K562 (cell line): ENCODE data around the gene MUC15. TPM values are rescaled to one million over a fixed set of nuclear protein-coding genes. Genes with fewer than 3 reads are reported as not detected.

Source experiments
- ATAC-seq: fragments of 200-7000 bp; cut with Tn5 transposase; 3 replicates; pipeline ENCODE4 v1.9.1; 2020; ENCODE audit warnings: moderate library complexity
- BruUV-seq: library from RNA; stranded (reverse); fragments of 400-500 nt; replicated peaks from 2 replicates; lab custom pipeline; 2021; lab: Mats Ljungman, UMichigan
- CTCF ChIA-PET: fragments of 300-600 bp; formaldehyde crosslinking; extraction: SDS; loops from one replicate; lab custom pipeline; 2021; ENCODE audit warnings: low intra/inter-chr PET ratio; lab: Yijun Ruan, JAX
- POLR2A ChIA-PET: fragments of 300-600, 350-650 bp; sonication (Branson Sonifier 250); formaldehyde crosslinking; extraction: SDS; loops from one replicate; lab custom pipeline; 2021; ENCODE audit warnings: antibody characterized with exemption, inconsistent platforms; lab: Yijun Ruan, JAX
- DNase-seq, 4 experiments: peaks; one replicate each; pipeline versions ENCODE4 v3.0.0 to v3.0.0-alpha.2; 2011 to 2018; ENCODE audit warnings: low spot score in 3 of 4, mixed read lengths in 3 of 4; ENCODE audit errors: extremely low read depth in 1 of 4
- FAIRE-seq: peaks from 2 replicates; lab custom pipeline; 2011; peaks lifted over from hg19 to GRCh38; lab: Jason Lieb, UNC
- H2AFZ ChIP-seq: 2 replicates; pipeline ENCODE4 v1.6.0; 2011; ENCODE audit warnings: low read depth, low read length, control low read depth, inconsistent platforms
- H3K27ac ChIP-seq: fragments of 200-600 bp; 3 replicates; pipeline ENCODE4 v1.8.0; 2011; ENCODE audit warnings: low read depth, mild to moderate bottlenecking, control low read depth, inconsistent platforms, low read length, moderate library complexity, mixed read lengths; ENCODE audit errors: extremely low read depth
- H3K27me3 ChIP-seq, 2 experiments: fragments of 300-600 bp in 1 of 2; 2 replicates in 1 of 2; 3 replicates in 1 of 2; pipeline versions ENCODE4 v1.6.0 to v1.8.0; 2011; ENCODE audit warnings: inconsistent platforms in 2 of 2, low read length in 2 of 2, mild to moderate bottlenecking in 1 of 2, mixed read lengths in 1 of 2, moderate library complexity in 1 of 2; ENCODE audit not compliant: control insufficient read depth in 2 of 2, insufficient read depth in 2 of 2
- H3K36me3 ChIP-seq: fragments of 300-600 bp; 3 replicates; pipeline ENCODE4 v1.8.0; 2011; ENCODE audit warnings: mild to moderate bottlenecking, low read length, inconsistent platforms; ENCODE audit not compliant: control insufficient read depth, insufficient read depth
- H3K4me1 ChIP-seq, 2 experiments: fragments of 200-600 bp in 1 of 2; replicated peaks in 1 of 2; 2 replicates in 1 of 2; 3 replicates in 1 of 2; pipeline versions ENCODE4 v1.5.1 to v1.8.0; 2011; ENCODE audit warnings: inconsistent platforms in 2 of 2, low read length in 2 of 2, mild to moderate bottlenecking in 1 of 2, mixed read lengths in 1 of 2, moderate library complexity in 1 of 2; ENCODE audit not compliant: control insufficient read depth in 2 of 2, insufficient read depth in 2 of 2
- H3K4me2 ChIP-seq: 2 replicates; pipeline ENCODE4 v1.6.1; 2011; ENCODE audit warnings: low read length, control low read depth, inconsistent platforms, mixed read lengths; ENCODE audit not compliant: insufficient read depth
- H3K4me3 ChIP-seq: fragments of 200-600 bp; sonication (generic), shearing (Covaris generic); 2 replicates; pipeline ENCODE4 v1.5.1; 2016; ENCODE audit warnings: control low read depth, inconsistent platforms
- H3K79me2 ChIP-seq: fragments of 200-600 bp; 3 replicates; pipeline ENCODE4 v1.8.0; 2011; ENCODE audit warnings: low read length, inconsistent platforms; ENCODE audit not compliant: control insufficient read depth, insufficient read depth
- H3K9ac ChIP-seq, 2 experiments: 2 replicates each; pipeline versions ENCODE4 v1.6.0 to v1.6.1; 2011; ENCODE audit warnings: low read depth in 2 of 2, low read length in 2 of 2, control low read depth in 1 of 2, inconsistent platforms in 1 of 2, mild to moderate bottlenecking in 1 of 2, mixed read lengths in 1 of 2; ENCODE audit not compliant: insufficient read depth in 1 of 2
- H3K9me1 ChIP-seq: one replicate; pipeline ENCODE4 v1.6.0; 2011; ENCODE audit warnings: inconsistent platforms, mild to moderate bottlenecking, low read length, moderate library complexity; ENCODE audit not compliant: control insufficient read depth, insufficient read depth
- H3K9me3 ChIP-seq: replicated peaks from 2 replicates; pipeline ENCODE4 v1.5.1; 2011; ENCODE audit warnings: low read depth, low read length, inconsistent platforms; ENCODE audit not compliant: control insufficient read depth, insufficient read depth
- H4K20me1 ChIP-seq: replicated peaks from 2 replicates; pipeline ENCODE4 v1.6.1; 2011; ENCODE audit warnings: low read length, inconsistent platforms, mixed read lengths; ENCODE audit not compliant: control insufficient read depth, insufficient read depth
- ETS2 ChIP-seq: IDR thresholded peaks from 2 replicates; pipeline ENCODE4 v1.6.1; 2016; ENCODE audit warnings: borderline replicate concordance, missing genetic modification characterization, mild to moderate bottlenecking, moderate library complexity, missing compliant biosample characterization; ENCODE audit not compliant: poor library complexity, severe bottlenecking
- IFI16 ChIP-seq: fragments of 250-450 bp; sonication (Bioruptor Pico); IDR thresholded peaks from 2 replicates; pipeline ENCODE4 v2.1.2; 2022; ENCODE audit warnings: mild to moderate bottlenecking, inconsistent platforms
- MECOM ChIP-seq: fragments of 250-450 bp; sonication (Bioruptor Pico); IDR thresholded peaks from 2 replicates; pipeline ENCODE4 v1.8.0; 2022; ENCODE audit warnings: inconsistent platforms
- MTF1 ChIP-seq: fragments of 250-450 bp; sonication (Bioruptor Pico); IDR thresholded peaks from 2 replicates; pipeline ENCODE4 v1.9.0; 2021; ENCODE audit warnings: moderate library complexity, mild to moderate bottlenecking, inconsistent platforms, borderline replicate concordance
- PHF8 ChIP-seq: fragments of 200-600 bp; sonication (generic); IDR thresholded peaks from 2 replicates; pipeline ENCODE4 v1.6.1; 2012; ENCODE audit warnings: mixed run types, mild to moderate bottlenecking, inconsistent platforms, low read length, moderate library complexity, borderline replicate concordance
- PML ChIP-seq: IDR thresholded peaks from 2 replicates; pipeline ENCODE4 v1.6.1; 2012; ENCODE audit warnings: low read length, inconsistent platforms
- RNF2 ChIP-seq: sonication (generic); IDR thresholded peaks from 2 replicates; pipeline ENCODE4 v1.6.1; 2016
- STAG1 ChIP-seq: sonication (generic); formaldehyde crosslinking; IDR thresholded peaks from 2 replicates; pipeline ENCODE4 v1.5.0; 2020; ENCODE audit warnings: missing genetic modification reagents, borderline replicate concordance
- TCFL5 ChIP-seq: fragments of 250-450 bp; sonication (Bioruptor Pico); conservative IDR thresholded peaks from 2 replicates; pipeline ENCODE4 v1.6.1; 2021; ENCODE audit warnings: mild to moderate bottlenecking, moderate library complexity, matching md5 sums
- WHSC1 ChIP-seq: IDR thresholded peaks from one replicate; pipeline ENCODE4 v1.6.1; 2012; ENCODE audit warnings: low read length, control low read depth, inconsistent platforms
- ZNF217 ChIP-seq: sonication (generic); formaldehyde crosslinking; IDR thresholded peaks from 2 replicates; pipeline ENCODE4 v1.8.0; 2022; ENCODE audit warnings: mild to moderate bottlenecking, missing genetic modification reagents
- ZNF431 ChIP-seq: sonication (generic); formaldehyde crosslinking; IDR thresholded peaks from 2 replicates; pipeline ENCODE4 v1.8.0; 2022; ENCODE audit warnings: mild to moderate bottlenecking, missing genetic modification reagents
- ZNF444 ChIP-seq: fragments of 250-450 bp; sonication (Bioruptor Pico); IDR thresholded peaks from 2 replicates; pipeline ENCODE4 v1.4.0; 2020; ENCODE audit warnings: mild to moderate bottlenecking, moderate library complexity
- WGBS: fragments of 100-300 bp; shearing (Covaris generic); methylation state at CpG from one replicate; pipeline ENCODE4 v1.1.6; 2016; ENCODE audit warnings: low coverage, mixed read lengths; ENCODE audit not compliant: insufficient coverage; ENCODE audit errors: missing lambda C conversion rate; 5-methylcytosine and 5-hydroxymethylcytosine counted together
- in situ Hi-C: fragments of 300-500 bp; cut with MboI; formaldehyde crosslinking; loops from 4 replicates; pipeline ENCODE4 v1.15.0; 2018; ENCODE audit warnings: inconsistent platforms, mixed read lengths
- intact Hi-C: fragments of 100-400 bp; cut with micrococcal nuclease; formaldehyde crosslinking; loops from 2 replicates; pipeline ENCODE4 v1.14.2; 2022
- polyA plus RNA-seq, 8 experiments: library from polyadenylated mRNA; depleted of rRNA in 4 of 8; stranded (reverse) in 5 of 8; unstranded in 3 of 8; fragments of >200 nt; fragmentation: Nextera tagmentation in 2 of 8; fragmentation: Illumina TruSeq in 1 of 8; extraction: Ambion mirVana in 2 of 8; extraction: Trizol in 1 of 8; gene quantifications; 2 replicates each; pipeline versions ENCODE4 v1.2.1 to v1.2.3, GENCODE V29; 2011 to 2014; ENCODE audit warnings: inconsistent platforms in 1 of 8, missing spikeins in 1 of 8
- total RNA-seq, 7 experiments: library from RNA; depleted of rRNA in 6 of 7; stranded (reverse); fragments of >200 nt in 6 of 7; fragmentation: Illumina TruSeq in 2 of 7; extraction: Trizol in 2 of 7; gene quantifications; 2 replicates each; pipeline versions ENCODE4 v1.2.1 to v1.2.3, GENCODE V29; 2011 to 2021; ENCODE audit warnings: low replicate concordance in 1 of 7
- TF ChIP-seq, protein P1 (sequence below): fragments of 450-650 bp; IDR thresholded peaks from 2 replicates; pipeline ENCODE4 v1.6.1; 2017; ENCODE audit warnings: mild to moderate bottlenecking, moderate library complexity
- TF ChIP-seq, protein P2 (sequence below): fragments of 450-650 bp; IDR thresholded peaks from 2 replicates; pipeline ENCODE4 v1.6.1; 2014; ENCODE audit warnings: low read depth, mild to moderate bottlenecking, moderate library complexity, borderline replicate concordance
- TF ChIP-seq, protein P3 (sequence below): sonication (generic); formaldehyde crosslinking; IDR thresholded peaks from 2 replicates; pipeline ENCODE4 v1.8.1; 2023; ENCODE audit warnings: mild to moderate bottlenecking, missing genetic modification reagents
- TF ChIP-seq, protein P4 (sequence below): fragments of 450-650 bp; formaldehyde crosslinking; IDR thresholded peaks from 2 replicates; pipeline ENCODE4 v1.4.0; 2020; ENCODE audit warnings: mild to moderate bottlenecking, moderate library complexity
- TF ChIP-seq, protein P5 (sequence below): fragments of 450-650 bp; IDR thresholded peaks from 2 replicates; pipeline ENCODE4 v1.6.1; 2016; ENCODE audit warnings: low read depth, mild to moderate bottlenecking, moderate library complexity

MUC15 gene
- total and polyA plus RNA-seq, 9 of the 15 experiments (the other 6 are each of a cell fraction or from before 2014, with no cell fraction given): 0.36 to 1.4 (median 0.65) TPM; not detected in 1

DNA sequence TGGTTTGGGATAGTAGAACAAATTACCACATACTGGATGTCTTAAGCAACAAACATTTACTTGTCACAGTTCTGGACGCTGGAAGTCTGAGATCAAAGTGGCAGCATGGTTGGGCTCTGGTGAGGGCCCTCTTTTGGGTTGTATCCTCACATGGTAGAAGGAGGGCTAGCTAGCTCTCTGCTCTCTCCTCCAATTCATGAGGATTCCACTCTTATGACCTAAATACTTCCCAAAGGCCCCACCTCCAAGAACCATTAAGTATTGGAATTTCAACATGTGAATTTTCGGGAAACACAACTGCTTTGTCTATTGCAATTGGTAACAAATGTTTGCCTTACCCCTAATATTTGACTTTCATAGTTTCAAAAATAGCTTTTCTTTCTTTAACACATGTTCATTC is 52.6 kb downstream of the MUC15 start:
- no peaks in the 10 kb centered on the region for H3K79me2 ChIP-seq
- H2AFZ ChIP-seq: no peak overlapping the region
- no peak overlapping the region for H3K4me3 ChIP-seq
- H4K20me1 ChIP-seq: no peaks in the 10 kb centered on the region
- in situ Hi-C loops (no loop called here), intact Hi-C loops (no loop called here)
- no peaks in the 10 kb centered on the region for H3K36me3 ChIP-seq
- BruUV-seq: no TSS peak
- ATAC-seq (no peak), FAIRE-seq (no peak), DNase-seq (no peak)
- no peak overlapping the region for H3K4me2 ChIP-seq
- ChIA-PET CTCF (no interaction called here), POLR2A (no interaction called here)
- no peak overlapping the region for H3K27ac ChIP-seq
- no peak overlapping the region for H3K9ac ChIP-seq
- 5% methylated on average over 2 of the region's 2 CpGs for WGBS
- H3K9me1 ChIP-seq: no peaks in the 10 kb centered on the region
- no peaks in the 10 kb centered on the region for H3K27me3 ChIP-seq
- no peaks in the 10 kb centered on the region for H3K4me1 ChIP-seq
- H3K9me3 ChIP-seq: peaks cover 1% of the 10 kb centered on the region; the same call in 1 of the 2 replicates
- TF ChIP-seq TCFL5: no peak
- TF ChIP-seq ZNF217 (CRISPR knock-in tag): no peak
- TF ChIP-seq, protein P1, sequence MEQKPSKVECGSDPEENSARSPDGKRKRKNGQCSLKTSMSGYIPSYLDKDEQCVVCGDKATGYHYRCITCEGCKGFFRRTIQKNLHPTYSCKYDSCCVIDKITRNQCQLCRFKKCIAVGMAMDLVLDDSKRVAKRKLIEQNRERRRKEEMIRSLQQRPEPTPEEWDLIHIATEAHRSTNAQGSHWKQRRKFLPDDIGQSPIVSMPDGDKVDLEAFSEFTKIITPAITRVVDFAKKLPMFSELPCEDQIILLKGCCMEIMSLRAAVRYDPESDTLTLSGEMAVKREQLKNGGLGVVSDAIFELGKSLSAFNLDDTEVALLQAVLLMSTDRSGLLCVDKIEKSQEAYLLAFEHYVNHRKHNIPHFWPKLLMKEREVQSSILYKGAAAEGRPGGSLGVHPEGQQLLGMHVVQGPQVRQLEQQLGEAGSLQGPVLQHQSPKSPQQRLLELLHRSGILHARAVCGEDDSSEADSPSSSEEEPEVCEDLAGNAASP: no peak
- TF ChIP-seq PML: no peak
- TF ChIP-seq STAG1: no peak
- TF ChIP-seq, protein P2, sequence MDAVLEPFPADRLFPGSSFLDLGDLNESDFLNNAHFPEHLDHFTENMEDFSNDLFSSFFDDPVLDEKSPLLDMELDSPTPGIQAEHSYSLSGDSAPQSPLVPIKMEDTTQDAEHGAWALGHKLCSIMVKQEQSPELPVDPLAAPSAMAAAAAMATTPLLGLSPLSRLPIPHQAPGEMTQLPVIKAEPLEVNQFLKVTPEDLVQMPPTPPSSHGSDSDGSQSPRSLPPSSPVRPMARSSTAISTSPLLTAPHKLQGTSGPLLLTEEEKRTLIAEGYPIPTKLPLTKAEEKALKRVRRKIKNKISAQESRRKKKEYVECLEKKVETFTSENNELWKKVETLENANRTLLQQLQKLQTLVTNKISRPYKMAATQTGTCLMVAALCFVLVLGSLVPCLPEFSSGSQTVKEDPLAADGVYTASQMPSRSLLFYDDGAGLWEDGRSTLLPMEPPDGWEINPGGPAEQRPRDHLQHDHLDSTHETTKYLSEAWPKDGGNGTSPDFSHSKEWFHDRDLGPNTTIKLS: no peak
- no peak for TF ChIP-seq WHSC1
- no peak for TF ChIP-seq IFI16
- TF ChIP-seq RNF2: no peak
- no peak for TF ChIP-seq ZNF431
- TF ChIP-seq, protein P3, sequence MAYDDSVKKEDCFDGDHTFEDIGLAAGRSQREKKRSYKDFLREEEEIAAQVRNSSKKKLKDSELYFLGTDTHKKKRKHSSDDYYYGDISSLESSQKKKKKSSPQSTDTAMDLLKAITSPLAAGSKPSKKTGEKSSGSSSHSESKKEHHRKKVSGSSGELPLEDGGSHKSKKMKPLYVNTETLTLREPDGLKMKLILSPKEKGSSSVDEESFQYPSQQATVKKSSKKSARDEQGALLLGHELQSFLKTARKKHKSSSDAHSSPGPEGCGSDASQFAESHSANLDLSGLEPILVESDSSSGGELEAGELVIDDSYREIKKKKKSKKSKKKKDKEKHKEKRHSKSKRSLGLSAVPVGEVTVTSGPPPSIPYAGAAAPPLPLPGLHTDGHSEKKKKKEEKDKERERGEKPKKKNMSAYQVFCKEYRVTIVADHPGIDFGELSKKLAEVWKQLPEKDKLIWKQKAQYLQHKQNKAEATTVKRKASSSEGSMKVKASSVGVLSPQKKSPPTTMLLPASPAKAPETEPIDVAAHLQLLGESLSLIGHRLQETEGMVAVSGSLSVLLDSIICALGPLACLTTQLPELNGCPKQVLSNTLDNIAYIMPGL: no peak
- TF ChIP-seq, protein P4, sequence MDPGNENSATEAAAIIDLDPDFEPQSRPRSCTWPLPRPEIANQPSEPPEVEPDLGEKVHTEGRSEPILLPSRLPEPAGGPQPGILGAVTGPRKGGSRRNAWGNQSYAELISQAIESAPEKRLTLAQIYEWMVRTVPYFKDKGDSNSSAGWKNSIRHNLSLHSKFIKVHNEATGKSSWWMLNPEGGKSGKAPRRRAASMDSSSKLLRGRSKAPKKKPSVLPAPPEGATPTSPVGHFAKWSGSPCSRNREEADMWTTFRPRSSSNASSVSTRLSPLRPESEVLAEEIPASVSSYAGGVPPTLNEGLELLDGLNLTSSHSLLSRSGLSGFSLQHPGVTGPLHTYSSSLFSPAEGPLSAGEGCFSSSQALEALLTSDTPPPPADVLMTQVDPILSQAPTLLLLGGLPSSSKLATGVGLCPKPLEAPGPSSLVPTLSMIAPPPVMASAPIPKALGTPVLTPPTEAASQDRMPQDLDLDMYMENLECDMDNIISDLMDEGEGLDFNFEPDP (CRISPR knock-in tag): no peak
- TF ChIP-seq MECOM (CRISPR knock-in tag): no peak
- no peak for TF ChIP-seq ZNF444 (CRISPR knock-in tag)
- TF ChIP-seq PHF8: no peak
- TF ChIP-seq MTF1 (CRISPR knock-in tag): no peak
- TF ChIP-seq ETS2 (tag): no peak
- TF ChIP-seq, protein P5, sequence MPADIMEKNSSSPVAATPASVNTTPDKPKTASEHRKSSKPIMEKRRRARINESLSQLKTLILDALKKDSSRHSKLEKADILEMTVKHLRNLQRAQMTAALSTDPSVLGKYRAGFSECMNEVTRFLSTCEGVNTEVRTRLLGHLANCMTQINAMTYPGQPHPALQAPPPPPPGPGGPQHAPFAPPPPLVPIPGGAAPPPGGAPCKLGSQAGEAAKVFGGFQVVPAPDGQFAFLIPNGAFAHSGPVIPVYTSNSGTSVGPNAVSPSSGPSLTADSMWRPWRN: no peak
